Naive B cell (primary cell): ENCODE data around the gene C1orf159. TPM values are rescaled to one million over a fixed set of nuclear protein-coding genes. Genes with fewer than 3 reads are reported as not detected.
A peak's percentile ranks its signal among the peaks of the same experiment; 100 is the strongest.
"Not testable (repeated sequence)": the region's sequence is repeated elsewhere in the genome, so short reads cannot be mapped to it uniquely, and the experiment has no call there.

Experiments used
- ATAC-seq, 2 donors: fragments of 150-1000 bp; cut with Tn5 transposase; 2 replicates each; pipeline ENCODE4 v1.10.0; 2021; ENCODE audit warnings: low read depth in 2 of 2, mild to moderate bottlenecking in 2 of 2, moderate library complexity in 2 of 2
- DNase-seq: peaks from one replicate; pipeline ENCODE4 v3.0.0; 2022
- H3K27ac Mint-ChIP-seq, 6 donors: one replicate each; pipeline ENCODE4 v1.8.0; 2020 to 2022; ENCODE audit warnings: mild to moderate bottlenecking in 6 of 6, mixed read lengths in 6 of 6, moderate library complexity in 5 of 6, inconsistent platforms in 2 of 6
- H3K27me3 Mint-ChIP-seq, 3 donors: one replicate each; pipeline ENCODE4 v1.8.0; 2021 to 2022; ENCODE audit warnings: mixed read lengths in 3 of 3, mild to moderate bottlenecking in 1 of 3
- H3K36me3 Mint-ChIP-seq, 2 donors: one replicate each; pipeline ENCODE4 v1.8.0; 2020 to 2022; ENCODE audit warnings: mixed read lengths in 2 of 2, inconsistent platforms in 1 of 2, mild to moderate bottlenecking in 1 of 2
- H3K4me1 Mint-ChIP-seq, 3 donors: one replicate each; pipeline ENCODE4 v1.8.0; 2020 to 2022; ENCODE audit warnings: mixed read lengths in 3 of 3, inconsistent platforms in 1 of 3, mild to moderate bottlenecking in 1 of 3, moderate library complexity in 1 of 3
- H3K4me3 Mint-ChIP-seq, 8 donors: one replicate each; pipeline ENCODE4 v1.8.0; 2020 to 2022; ENCODE audit warnings: mild to moderate bottlenecking in 8 of 8, mixed read lengths in 8 of 8, moderate library complexity in 8 of 8, inconsistent platforms in 2 of 8
- H3K9me3 Mint-ChIP-seq, 7 donors: one replicate each; pipeline ENCODE4 v1.8.0; 2020 to 2022; ENCODE audit warnings: mixed read lengths in 7 of 7, mild to moderate bottlenecking in 5 of 7, inconsistent platforms in 2 of 7, moderate library complexity in 1 of 7
- polyA plus RNA-seq, 6 donors: library from polyadenylated mRNA; unstranded; fragments of 300-500 nt; fragmentation: Illumina TruSeq; gene quantifications; one replicate each; pipeline ENCODE4 v1.2.3, GENCODE V29; 2021; ENCODE audit warnings: low read depth in 6 of 6

C1orf159 gene
- polyA plus RNA-seq, 6 donors from 2014 or later, result 2.0 to 6.3 (median 4.3) TPM; not detected in 1

- DNase-seq, result peak; percentile 74
- no peaks in the 10 kb centered on the region for H3K36me3 Mint-ChIP-seq
- peaks cover 3 to 39% (median 14%) of the 10 kb centered on the region in 3 donors for H3K27me3 Mint-ChIP-seq
- H3K9me3 Mint-ChIP-seq, result no peaks in the 10 kb centered on the region
- H3K4me1 Mint-ChIP-seq, result peaks cover 8 to 19% (median 10%) of the 10 kb centered on the region in 3 donors
- H3K4me3 Mint-ChIP-seq, result peak overlapping the region in 1 of 8 donors; percentile 19
- ATAC-seq, result peak; percentile 51
- peak overlapping the region in 3 of 6 donors; percentile 36 to 92 (median 85) for H3K27ac Mint-ChIP-seq
These were observed 51.7 kb downstream of the C1orf159 start for GRCh38 chr1:1063945-1064831.

GRCh38 chr1:1063261-1063944 lies 52.5 kb downstream of the C1orf159 start:
- peak overlapping the region in 1 of 8 donors; percentile 60 for H3K4me3 Mint-ChIP-seq
- no peak for ATAC-seq
- no peak for DNase-seq
- peaks cover 10 to 23% (median 15%) of the 10 kb centered on the region in 3 donors for H3K4me1 Mint-ChIP-seq
- peak overlapping the region in 2 of 6 donors; percentile 4 to 92 for H3K27ac Mint-ChIP-seq
- H3K36me3 Mint-ChIP-seq, result no peaks in the 10 kb centered on the region
- no peaks in the 10 kb centered on the region for H3K9me3 Mint-ChIP-seq
- H3K27me3 Mint-ChIP-seq, result peaks cover 3 to 46% (median 22%) of the 10 kb centered on the region in 3 donors

- Mint-ChIP-seq H3K27me3 (peaks cover 3 to 54% (median 28%) of the 10 kb centered on the region in 3 donors), H3K36me3 (no peaks in the 10 kb centered on the region), H3K4me1 (peaks cover 10 to 23% (median 13%) of the 10 kb centered on the region in 3 donors), H3K27ac (peak overlapping the region in 1 of 6 donors; percentile 4), H3K9me3 (no peaks in the 10 kb centered on the region), H3K4me3 (no peak overlapping the region)
- ATAC-seq (no peak), DNase-seq (no peak)
These were observed 53.3 kb downstream of the C1orf159 start for GRCh38 chr1:1062348-1063163.

GRCh38 chr1:1061682-1062345 lies 54.1 kb downstream of the C1orf159 start:
- H3K4me1 Mint-ChIP-seq, result peaks cover 10 to 23% (median 13%) of the 10 kb centered on the region in 3 donors
- H3K36me3 Mint-ChIP-seq, result no peaks in the 10 kb centered on the region
- H3K4me3 Mint-ChIP-seq, result peak overlapping the region in 1 of 8 donors; percentile 56
- H3K27me3 Mint-ChIP-seq, result peaks cover 3 to 56% (median 28%) of the 10 kb centered on the region in 3 donors
- H3K9me3 Mint-ChIP-seq, result no peaks in the 10 kb centered on the region
- H3K27ac Mint-ChIP-seq, result no peak overlapping the region
- DNase-seq, result no peak
- no peak for ATAC-seq

GRCh38 chr1:1060281-1061000 lies 55.4 kb downstream of the C1orf159 start:
- peaks cover 10 to 23% (median 13%) of the 10 kb centered on the region in 3 donors for H3K4me1 Mint-ChIP-seq
- H3K27ac Mint-ChIP-seq, result peak overlapping the region in 1 of 6 donors; percentile 12
- peak overlapping the region in 7 of 8 donors; percentile 38 to 82 (median 65) for H3K4me3 Mint-ChIP-seq
- ATAC-seq (no peak), DNase-seq (no peak)
- H3K27me3 Mint-ChIP-seq, result peaks cover 3 to 56% (median 28%) of the 10 kb centered on the region in 3 donors
- H3K36me3 Mint-ChIP-seq, result no peaks in the 10 kb centered on the region
- no peaks in the 10 kb centered on the region for H3K9me3 Mint-ChIP-seq

GRCh38 chr1:1059494-1060280 lies 56.2 kb downstream of the C1orf159 start:
- peak overlapping the region in 7 of 8 donors; percentile 38 to 82 (median 65) for H3K4me3 Mint-ChIP-seq
- H3K27me3 Mint-ChIP-seq, result peaks cover 3 to 56% (median 28%) of the 10 kb centered on the region in 3 donors
- no peaks in the 10 kb centered on the region for H3K9me3 Mint-ChIP-seq
- H3K4me1 Mint-ChIP-seq, result peaks cover 10 to 23% (median 13%) of the 10 kb centered on the region in 3 donors
- H3K27ac Mint-ChIP-seq, result no peak overlapping the region
- DNase-seq, result peak; percentile 93
- H3K36me3 Mint-ChIP-seq, result no peaks in the 10 kb centered on the region
- peak; percentile 69 to 82 for ATAC-seq

GRCh38 chr1:1058921-1059493 lies 56.9 kb downstream of the C1orf159 start:
- peaks cover 3 to 51% (median 28%) of the 10 kb centered on the region in 3 donors for H3K27me3 Mint-ChIP-seq
- peak; percentile 26 for ATAC-seq
- DNase-seq, result no peak
- peak overlapping the region; percentile 76 to 90 (median 80) for H3K4me3 Mint-ChIP-seq
- H3K36me3 Mint-ChIP-seq, result no peaks in the 10 kb centered on the region
- H3K9me3 Mint-ChIP-seq, result no peaks in the 10 kb centered on the region
- peak overlapping the region in 2 of 6 donors; percentile 13 to 44 for H3K27ac Mint-ChIP-seq
- H3K4me1 Mint-ChIP-seq, result peaks cover 10 to 20% (median 13%) of the 10 kb centered on the region in 3 donors

- H3K4me1 Mint-ChIP-seq, result peaks cover 10 to 18% (median 13%) of the 10 kb centered on the region in 3 donors
- peak overlapping the region in 4 of 6 donors; percentile 13 to 90 (median 55) for H3K27ac Mint-ChIP-seq
- peak overlapping the region; percentile 76 to 90 (median 80) for H3K4me3 Mint-ChIP-seq
- DNase-seq (no peak), ATAC-seq (no peak)
- no peaks in the 10 kb centered on the region for H3K9me3 Mint-ChIP-seq
- no peaks in the 10 kb centered on the region for H3K36me3 Mint-ChIP-seq
- H3K27me3 Mint-ChIP-seq, result peaks cover 3 to 49% (median 28%) of the 10 kb centered on the region in 3 donors
These were observed 57.6 kb downstream of the C1orf159 start for GRCh38 chr1:1058088-1058905.

GRCh38 chr1:1057769-1058087 lies 58.2 kb downstream of the C1orf159 start:
- not testable (repeated sequence) for H3K9me3 Mint-ChIP-seq, H3K27ac Mint-ChIP-seq, DNase-seq, ATAC-seq, H3K36me3 Mint-ChIP-seq
- Mint-ChIP-seq H3K4me1 (peaks cover 10 to 18% (median 13%) of the 10 kb centered on the region in 3 donors), H3K4me3 (peak overlapping the region; percentile 3 to 80 (median 60)), H3K27me3 (peaks cover 3 to 43% (median 28%) of the 10 kb centered on the region in 3 donors)

GRCh38 chr1:1055841-1056736 lies 59.8 kb downstream of the C1orf159 start:
- ATAC-seq (no peak), DNase-seq (no peak)
- H3K4me3 Mint-ChIP-seq, result peak overlapping the region in 2 of 8 donors; percentile 2 to 68
- peak overlapping the region in 1 of 6 donors; percentile 53 for H3K27ac Mint-ChIP-seq
- peaks cover 3 to 29% (median 23%) of the 10 kb centered on the region in 3 donors for H3K27me3 Mint-ChIP-seq
- peaks cover 13 to 18% (median 15%) of the 10 kb centered on the region in 3 donors for H3K4me1 Mint-ChIP-seq
- H3K9me3 Mint-ChIP-seq, result peaks cover 0 to 5% (median 0%) of the 10 kb centered on the region in 7 donors
- no peaks in the 10 kb centered on the region for H3K36me3 Mint-ChIP-seq
